ENCODE results near the gene KCNMB2.

DNA sequence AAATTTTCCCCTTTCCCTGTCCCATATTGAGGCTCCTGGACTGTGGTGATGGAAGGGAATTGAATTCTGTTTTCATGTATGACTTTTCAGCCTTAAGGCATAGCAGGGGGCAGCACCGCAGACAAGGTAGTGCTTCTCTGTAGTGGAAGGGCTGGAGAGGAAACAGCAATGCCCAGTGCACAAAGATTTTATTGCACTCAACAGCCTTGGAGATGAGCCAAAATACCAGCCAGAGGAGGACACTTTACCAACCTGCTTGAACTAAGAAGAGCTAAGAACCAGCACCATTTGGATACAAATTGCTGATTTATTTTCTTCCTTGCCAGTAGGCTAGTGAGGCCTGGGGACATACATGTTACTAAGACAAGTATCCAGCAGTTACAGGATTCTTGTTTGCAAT is 98.7 kb downstream of the KCNMB2 start:
- TF ChIP-seq EZH2 (IDR thresholded peaks at IDR 0.05), result no peak
- TF ChIP-seq POLR2AphosphoS5 (IDR thresholded peaks at IDR 0.05; ENCODE audit: borderline replicate concordance, low read depth, low read length), result no peak
- no peak for TF ChIP-seq FOXP2 (optimal IDR thresholded peaks at IDR 0.05; ENCODE audit: control extremely low read depth, extremely low read length, insufficient read depth)

Data from SK-N-MC (cell line).